Measurements from ENCODE around the gene NUP58. TPM values are rescaled to one million over a fixed set of nuclear protein-coding genes. Genes with fewer than 3 reads are reported as not detected.

Gene NUP58
- total and polyA plus RNA-seq, 10 of the 15 experiments (the other 5 are each of a cell fraction or from before 2014, with no cell fraction given) = 12.1 to 78.0 (median 48.9) TPM

DNA sequence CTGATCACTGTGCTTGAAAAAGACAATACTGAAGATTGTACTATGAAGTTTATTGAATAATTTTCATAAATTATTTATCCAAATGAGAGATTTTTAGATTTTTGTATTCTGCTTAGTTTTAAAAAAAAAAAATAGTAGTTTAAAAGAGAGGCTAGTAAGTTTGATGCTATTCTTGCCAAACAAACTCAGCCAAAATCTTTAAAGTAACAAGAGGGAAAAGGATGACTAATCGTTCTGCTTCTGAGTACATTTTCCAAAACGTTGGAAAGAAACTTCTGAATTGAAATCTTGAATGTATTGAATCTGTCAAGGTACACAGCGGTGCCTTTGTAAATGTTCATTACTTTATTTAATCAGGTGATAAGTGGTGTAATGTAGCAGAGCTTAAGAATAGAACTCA is 34.4 kb downstream of the NUP58 start:
- Histone ChIP-seq H4K20me1 (ENCODE audit: control insufficient read depth, insufficient read depth) (no peaks in the 10 kb centered on the region), H3K79me2 (ENCODE audit: control insufficient read depth, insufficient read depth, low read length) (no peaks in the 10 kb centered on the region; the same call in 1 of the 2 replicates), H3K4me1 (ENCODE audit: control insufficient read depth, insufficient read depth, low read length) (no peaks in the 10 kb centered on the region), H3K4me2 (ENCODE audit: control insufficient read depth, insufficient read depth) (no peak overlapping the region), H2AFZ (ENCODE audit: control insufficient read depth, low read depth, low read length) (no peak overlapping the region), H3K27me3 (replicated peaks in 1 of 2; ENCODE audit: control insufficient read depth in 2 of 2, insufficient read depth in 2 of 2, low read length in 1 of 2) (no peaks in the 10 kb centered on the region), H3K9me3 (replicated peaks; ENCODE audit: control insufficient read depth, insufficient read depth, low read length) (no peaks in the 10 kb centered on the region), H3K36me3 (ENCODE audit: control insufficient read depth in 2 of 2, insufficient read depth in 2 of 2, low read length in 1 of 2) (peaks cover 0 to 34% of the 10 kb centered on the region in 2 experiments; a peak in 2 of 4 replicates), H3K9ac (ENCODE audit: control insufficient read depth, insufficient read depth, low read length) (no peak overlapping the region), H3K4me3 (no peak overlapping the region), H3K27ac (ENCODE audit: control insufficient read depth, insufficient read depth) (no peak overlapping the region)
- POLR2A ChIA-PET = no interaction called here
- in situ Hi-C loops (cut with MboI) (no loop called here), intact Hi-C loops (cut with micrococcal nuclease; ENCODE audit: unreplicated experiment) (no loop called here)
- TF ChIP-seq MTA2 (IDR thresholded peaks at IDR 0.05; ENCODE audit: low read depth) = no peak
- no peak for TF ChIP-seq NFIC (IDR thresholded peaks at IDR 0.05; ENCODE audit: low read depth, low read length)
- no peak for TF ChIP-seq NFXL1 (IDR thresholded peaks at IDR 0.05; ENCODE audit: borderline replicate concordance)
- no peak for TF ChIP-seq YBX1 (IDR thresholded peaks at IDR 0.05)
- TF ChIP-seq EP300 (IDR thresholded peaks at IDR 0.05; ENCODE audit: borderline replicate concordance in 1 of 2, control insufficient read depth in 1 of 2, low read depth in 2 of 2, low read length in 2 of 2) = no peak
- no peak for TF ChIP-seq FOS (IDR thresholded peaks at IDR 0.05; ENCODE audit: borderline replicate concordance, extremely low read depth, insufficient read length)
- TF ChIP-seq JUNB (IDR thresholded peaks at IDR 0.05) = no peak
- TF ChIP-seq KLF5 (IDR thresholded peaks at IDR 0.05; ENCODE audit: partially characterized antibody) = no peak
- TF ChIP-seq GABPA (IDR thresholded peaks at IDR 0.05; ENCODE audit: low read depth) = no peak
- TF ChIP-seq, protein P1, sequence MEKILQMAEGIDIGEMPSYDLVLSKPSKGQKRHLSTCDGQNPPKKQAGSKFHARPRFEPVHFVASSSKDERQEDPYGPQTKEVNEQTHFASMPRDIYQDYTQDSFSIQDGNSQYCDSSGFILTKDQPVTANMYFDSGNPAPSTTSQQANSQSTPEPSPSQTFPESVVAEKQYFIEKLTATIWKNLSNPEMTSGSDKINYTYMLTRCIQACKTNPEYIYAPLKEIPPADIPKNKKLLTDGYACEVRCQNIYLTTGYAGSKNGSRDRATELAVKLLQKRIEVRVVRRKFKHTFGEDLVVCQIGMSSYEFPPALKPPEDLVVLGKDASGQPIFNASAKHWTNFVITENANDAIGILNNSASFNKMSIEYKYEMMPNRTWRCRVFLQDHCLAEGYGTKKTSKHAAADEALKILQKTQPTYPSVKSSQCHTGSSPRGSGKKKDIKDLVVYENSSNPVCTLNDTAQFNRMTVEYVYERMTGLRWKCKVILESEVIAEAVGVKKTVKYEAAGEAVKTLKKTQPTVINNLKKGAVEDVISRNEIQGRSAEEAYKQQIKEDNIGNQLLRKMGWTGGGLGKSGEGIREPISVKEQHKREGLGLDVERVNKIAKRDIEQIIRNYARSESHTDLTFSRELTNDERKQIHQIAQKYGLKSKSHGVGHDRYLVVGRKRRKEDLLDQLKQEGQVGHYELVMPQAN (conservative IDR thresholded peaks at IDR 0.05) = no peak
- BruUV-seq (replicated peaks) = no TSS peak
- 79% methylated on average over 3 of the region's 3 CpGs for WGBS (ENCODE audit: insufficient coverage, insufficient replicate concordance, low lambda C conversion rate, missing lambda C conversion rate)
- FAIRE-seq (no peak), ATAC-seq (no peak), DNase-seq (ENCODE audit: low read depth, low spot score) (no peak)
- SMC1A ChIA-PET (ENCODE audit: uncharacterized antibody, unreplicated experiment) = no interaction called here
- RAD21 ChIA-PET (ENCODE audit: unreplicated experiment) = no interaction called here
- CTCF ChIA-PET = no interaction called here

All from GM12878 (cell line).